DMS114 treated with DMSO at 0.1 percent for 48 hours (cell line): ENCODE measurements around the gene KCNQ2.

Experiments used
- DNase-seq: peaks from one replicate; lab custom pipeline; 2025; ENCODE audit not compliant: unreplicated experiment; lab: John Stamatoyannopoulos, UW

Gene KCNQ2

GRCh38 chr20:63435552-63435951 is 36.9 kb downstream of the KCNQ2 start:
- no peak for DNase-seq

- peak; percentile 41 for DNase-seq
Observed at GRCh38 chr20:63434599-63435378, 37.7 kb downstream of the KCNQ2 start.

- DNase-seq: no peak
Observed at GRCh38 chr20:63433756-63434531, 38.5 kb downstream of the KCNQ2 start.

GRCh38 chr20:63433351-63433750 is 39.1 kb downstream of the KCNQ2 start:
- DNase-seq: no peak

- DNase-seq: no peak
Observed at GRCh38 chr20:63432577-63433325, 39.7 kb downstream of the KCNQ2 start.

- DNase-seq: no peak
Observed at GRCh38 chr20:63431944-63432343, 40.5 kb downstream of the KCNQ2 start.

- DNase-seq: no peak
Observed at GRCh38 chr20:63430891-63431290, 41.6 kb downstream of the KCNQ2 start.

DNA sequence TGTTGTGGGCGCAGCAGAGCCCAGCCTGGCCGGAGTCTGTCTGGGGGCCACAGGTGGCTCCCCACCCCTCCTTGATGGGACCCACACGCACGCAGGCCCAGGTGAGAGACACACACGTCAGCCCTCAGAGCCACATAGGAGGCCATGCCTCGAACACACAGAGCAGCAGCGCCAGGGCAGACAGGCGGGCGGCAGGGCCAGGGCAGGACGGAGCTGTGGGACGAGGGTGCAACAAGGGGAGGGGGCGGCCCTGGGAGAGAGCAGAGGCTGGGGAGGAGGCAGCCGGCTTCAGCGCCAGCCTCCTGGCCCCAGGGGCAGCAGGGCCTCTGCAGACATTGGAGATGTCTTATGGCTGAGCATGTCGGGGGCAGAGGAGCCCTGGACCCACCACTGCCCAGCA is 42.5 kb downstream of the KCNQ2 start:
- no peak for DNase-seq

DNA sequence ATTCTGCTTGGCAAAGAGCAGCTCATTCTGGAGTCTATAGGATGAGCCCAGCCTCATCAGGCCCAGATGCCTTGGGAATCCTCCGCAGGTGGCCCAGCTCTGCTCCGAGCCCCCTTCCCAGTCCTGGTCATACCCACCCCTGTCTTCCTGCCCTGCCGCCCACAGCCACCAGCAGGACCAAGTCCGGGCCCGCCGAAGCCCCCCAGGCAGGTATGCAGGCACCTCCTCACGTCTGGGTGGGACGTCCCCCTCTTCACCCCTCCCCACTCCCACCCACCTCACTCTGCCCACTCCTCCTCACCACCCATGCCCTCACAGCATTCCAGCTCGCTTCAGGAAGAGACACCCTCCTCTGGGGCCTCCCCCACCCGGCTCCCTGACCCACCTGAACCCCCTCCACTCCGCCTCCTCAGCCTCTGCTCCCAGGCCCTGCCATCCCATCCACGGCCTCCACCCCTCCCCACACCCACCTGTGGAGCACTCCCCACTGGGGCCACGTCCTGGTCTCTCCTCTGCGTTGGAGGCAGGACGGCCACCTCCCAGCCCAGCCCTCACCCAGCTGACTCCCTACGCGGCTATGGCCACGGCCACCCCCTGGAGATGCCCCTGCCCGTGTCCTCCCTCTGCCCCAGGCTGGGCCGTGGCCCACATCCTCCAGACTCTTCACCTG is 43.4 kb downstream of the KCNQ2 start:
- no peak for DNase-seq

DNA sequence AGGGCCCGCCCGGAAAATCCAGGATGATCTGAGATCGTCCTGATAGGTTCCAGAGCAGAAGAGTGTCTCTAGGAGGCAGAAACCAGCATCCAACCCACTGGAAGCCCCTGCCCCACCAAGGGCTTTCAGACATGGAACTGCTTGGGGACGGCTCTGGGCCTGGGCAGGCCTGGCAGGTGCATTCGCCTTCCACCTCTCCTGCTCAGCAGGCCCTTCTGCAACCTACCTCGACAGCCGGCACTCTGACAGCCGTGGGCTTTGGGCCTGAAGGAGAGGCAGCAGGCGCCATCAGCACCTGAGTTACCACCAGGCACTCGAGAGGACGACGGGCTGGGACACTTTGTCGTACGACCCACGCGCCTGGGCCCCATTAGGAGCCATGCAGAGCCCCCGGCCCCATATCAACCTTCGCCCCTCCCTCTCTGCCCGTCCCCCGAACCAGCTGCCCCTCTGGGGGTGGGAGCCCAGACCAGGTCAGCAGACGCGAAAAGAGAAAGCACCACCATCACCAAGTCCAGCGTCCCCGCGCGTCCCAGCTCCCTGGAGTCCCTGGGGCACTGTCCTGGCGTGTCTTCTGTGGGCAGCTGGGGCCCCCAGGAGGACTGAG is 44.6 kb downstream of the KCNQ2 start:
- DNase-seq: no peak

DNA sequence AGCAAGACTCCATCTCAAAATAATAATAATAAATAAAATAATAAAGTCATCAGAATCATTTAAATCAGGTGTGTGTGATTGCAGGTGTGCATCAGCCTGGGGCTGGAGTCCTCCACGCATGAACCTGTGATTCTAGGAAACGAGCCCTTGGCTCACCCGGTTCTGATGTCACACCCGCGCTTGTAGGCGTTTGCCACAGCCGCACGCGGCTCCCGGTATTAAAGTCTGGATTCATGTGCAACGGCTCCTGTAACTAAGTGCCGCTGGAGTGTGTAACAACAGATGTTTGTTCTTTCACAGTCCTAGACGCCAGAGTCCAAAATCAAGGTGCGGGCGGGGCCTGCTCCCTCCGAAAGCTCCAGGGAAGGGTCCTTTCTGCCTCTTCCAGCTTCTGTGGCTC is 45.2 kb downstream of the KCNQ2 start:
- DNase-seq: no peak

DNA sequence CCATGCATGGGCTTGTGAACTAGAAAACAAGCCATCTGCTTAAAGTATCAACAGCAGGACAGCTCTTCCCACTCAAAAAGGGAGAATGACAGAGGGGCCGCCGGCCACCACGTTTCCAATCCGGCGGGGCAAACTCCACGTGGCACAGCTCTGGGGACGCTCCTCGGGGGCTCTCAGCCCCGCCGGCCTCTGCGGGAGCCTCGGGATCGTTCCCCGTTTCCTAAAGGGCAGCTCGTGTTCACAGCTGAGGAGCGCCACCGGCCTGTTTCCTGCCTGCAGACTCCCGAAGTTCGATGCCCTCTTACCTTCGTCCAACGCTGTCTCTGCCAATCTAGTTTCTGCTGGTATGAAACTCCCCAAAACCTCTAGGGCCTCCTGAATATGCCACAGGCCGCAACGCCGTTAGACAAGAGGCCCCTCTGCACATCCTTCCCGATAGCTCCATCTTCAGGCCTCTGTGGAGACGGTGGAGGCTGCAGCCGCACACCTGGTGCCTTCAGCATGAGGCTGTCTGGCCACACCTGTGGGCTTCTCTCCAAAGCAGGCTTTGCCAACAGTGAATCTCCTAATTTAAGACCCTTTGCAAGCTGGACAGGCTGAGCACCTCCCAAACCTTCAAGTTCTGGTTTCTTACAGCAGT is 46.5 kb downstream of the KCNQ2 start:
- no peak for DNase-seq

- DNase-seq: no peak
Observed at GRCh38 chr20:63424613-63425012, 47.8 kb downstream of the KCNQ2 start.

DNA sequence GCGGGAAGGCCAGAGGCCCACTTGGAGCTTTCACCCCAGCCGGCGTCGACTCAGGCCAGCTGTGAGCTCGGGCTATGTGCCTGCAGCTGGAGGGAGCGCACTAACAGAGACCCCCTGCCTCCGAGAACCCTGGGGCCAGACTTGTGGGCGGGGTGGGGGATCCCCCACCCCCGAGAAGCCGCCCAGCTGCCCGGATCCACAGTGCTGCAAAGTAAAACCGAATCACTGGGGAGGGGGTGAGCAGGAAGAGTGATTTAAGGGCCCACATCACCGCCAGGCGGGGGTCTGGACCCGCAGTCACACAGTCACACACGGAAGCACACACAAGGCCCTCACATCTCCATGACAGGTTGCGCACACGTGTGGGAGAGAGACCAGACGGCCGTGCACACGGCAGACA is 48.7 kb downstream of the KCNQ2 start:
- no peak for DNase-seq

DNA sequence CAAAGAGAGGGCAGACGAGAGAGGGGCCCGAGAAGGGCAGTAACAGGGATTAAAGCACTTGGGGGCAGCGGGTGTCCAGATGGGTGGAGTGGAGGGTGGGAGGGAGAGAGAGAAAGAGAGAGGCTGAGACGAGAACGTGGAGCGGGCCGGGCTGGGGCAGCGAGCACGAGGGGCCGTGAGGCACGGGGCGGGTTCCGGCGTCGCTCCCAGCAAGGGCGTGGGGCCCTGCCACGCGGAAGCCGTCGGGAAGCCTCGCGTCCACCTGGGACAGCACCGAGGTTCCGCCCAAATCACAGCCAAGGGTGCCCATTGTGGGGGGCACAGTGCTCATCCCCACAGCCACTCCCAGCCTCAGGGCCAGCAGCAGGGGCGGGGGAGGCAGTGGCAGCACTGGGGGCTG is 49.8 kb downstream of the KCNQ2 start:
- no peak for DNase-seq

DNA sequence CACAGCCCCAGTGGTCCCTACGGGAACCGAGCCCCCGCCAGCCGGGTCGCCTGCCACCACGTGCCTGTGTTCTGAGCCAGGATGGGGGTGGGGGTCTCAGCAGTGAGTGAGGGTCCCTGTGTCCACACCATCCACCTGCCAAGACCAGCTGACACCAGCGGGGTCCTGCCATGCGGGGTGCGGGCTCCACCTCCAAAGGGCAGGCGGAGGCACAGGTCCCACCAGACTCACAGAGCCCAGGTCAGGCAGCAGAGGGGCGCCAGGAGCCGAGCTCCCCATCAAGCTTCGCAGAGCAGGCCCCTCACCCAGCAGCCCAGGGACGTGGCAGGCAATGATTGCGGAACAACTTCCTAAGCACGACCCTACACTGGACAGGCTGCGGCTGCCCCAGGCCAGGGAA is 50.5 kb downstream of the KCNQ2 start:
- no peak for DNase-seq

- no peak for DNase-seq
Observed at GRCh38 chr20:63421094-63421692, 51.3 kb downstream of the KCNQ2 start.

GRCh38 chr20:63420359-63421093 is 51.9 kb downstream of the KCNQ2 start:
- DNase-seq: no peak

GRCh38 chr20:63419299-63419698 is 53.2 kb downstream of the KCNQ2 start:
- DNase-seq: no peak
